ENCODE measurements around the gene SLC39A3. TPM values are rescaled to one million over a fixed set of nuclear protein-coding genes. Genes with fewer than 3 reads are reported as not detected.

The SLC39A3 gene
- total and polyA plus RNA-seq, 7 donors, result 16.9 to 70.1 (median 26.8) TPM

GRCh38 chr19:2731181-2731995 is 8.4 kb downstream of the SLC39A3 start:
- TF ChIP-seq, protein P1, sequence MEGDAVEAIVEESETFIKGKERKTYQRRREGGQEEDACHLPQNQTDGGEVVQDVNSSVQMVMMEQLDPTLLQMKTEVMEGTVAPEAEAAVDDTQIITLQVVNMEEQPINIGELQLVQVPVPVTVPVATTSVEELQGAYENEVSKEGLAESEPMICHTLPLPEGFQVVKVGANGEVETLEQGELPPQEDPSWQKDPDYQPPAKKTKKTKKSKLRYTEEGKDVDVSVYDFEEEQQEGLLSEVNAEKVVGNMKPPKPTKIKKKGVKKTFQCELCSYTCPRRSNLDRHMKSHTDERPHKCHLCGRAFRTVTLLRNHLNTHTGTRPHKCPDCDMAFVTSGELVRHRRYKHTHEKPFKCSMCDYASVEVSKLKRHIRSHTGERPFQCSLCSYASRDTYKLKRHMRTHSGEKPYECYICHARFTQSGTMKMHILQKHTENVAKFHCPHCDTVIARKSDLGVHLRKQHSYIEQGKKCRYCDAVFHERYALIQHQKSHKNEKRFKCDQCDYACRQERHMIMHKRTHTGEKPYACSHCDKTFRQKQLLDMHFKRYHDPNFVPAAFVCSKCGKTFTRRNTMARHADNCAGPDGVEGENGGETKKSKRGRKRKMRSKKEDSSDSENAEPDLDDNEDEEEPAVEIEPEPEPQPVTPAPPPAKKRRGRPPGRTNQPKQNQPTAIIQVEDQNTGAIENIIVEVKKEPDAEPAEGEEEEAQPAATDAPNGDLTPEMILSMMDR (IDR thresholded peaks at IDR 0.05), result no peak
- Histone ChIP-seq H3K36me3 (ENCODE audit: insufficient read depth in 1 of 2, low read depth in 1 of 2) (peaks cover 5 to 30% of the 10 kb centered on the region in 2 donors), H3K27ac (no peak overlapping the region), H3K4me1 (no peaks in the 10 kb centered on the region), H3K9me3 (no peaks in the 10 kb centered on the region), H3K27me3 (ENCODE audit: insufficient read depth in 3 of 3, low read length in 2 of 3) (peaks cover 0 to 7% (median 2%) of the 10 kb centered on the region in 3 donors), H3K4me3 (no peak overlapping the region)
- intact Hi-C loops (cut with DNase I), result loop anchor here in 1 of 2 donors (5.0 kb wide), 1 partner anchor 36 kb away; no protein-coding TSS in a partner anchor
- DNase-seq (no peak), ATAC-seq (no peak)
- WGBS, 3 donors, result 84 to 89% (median 86%) methylated on average over 33 to 41 of the region's 41 CpGs

DNA sequence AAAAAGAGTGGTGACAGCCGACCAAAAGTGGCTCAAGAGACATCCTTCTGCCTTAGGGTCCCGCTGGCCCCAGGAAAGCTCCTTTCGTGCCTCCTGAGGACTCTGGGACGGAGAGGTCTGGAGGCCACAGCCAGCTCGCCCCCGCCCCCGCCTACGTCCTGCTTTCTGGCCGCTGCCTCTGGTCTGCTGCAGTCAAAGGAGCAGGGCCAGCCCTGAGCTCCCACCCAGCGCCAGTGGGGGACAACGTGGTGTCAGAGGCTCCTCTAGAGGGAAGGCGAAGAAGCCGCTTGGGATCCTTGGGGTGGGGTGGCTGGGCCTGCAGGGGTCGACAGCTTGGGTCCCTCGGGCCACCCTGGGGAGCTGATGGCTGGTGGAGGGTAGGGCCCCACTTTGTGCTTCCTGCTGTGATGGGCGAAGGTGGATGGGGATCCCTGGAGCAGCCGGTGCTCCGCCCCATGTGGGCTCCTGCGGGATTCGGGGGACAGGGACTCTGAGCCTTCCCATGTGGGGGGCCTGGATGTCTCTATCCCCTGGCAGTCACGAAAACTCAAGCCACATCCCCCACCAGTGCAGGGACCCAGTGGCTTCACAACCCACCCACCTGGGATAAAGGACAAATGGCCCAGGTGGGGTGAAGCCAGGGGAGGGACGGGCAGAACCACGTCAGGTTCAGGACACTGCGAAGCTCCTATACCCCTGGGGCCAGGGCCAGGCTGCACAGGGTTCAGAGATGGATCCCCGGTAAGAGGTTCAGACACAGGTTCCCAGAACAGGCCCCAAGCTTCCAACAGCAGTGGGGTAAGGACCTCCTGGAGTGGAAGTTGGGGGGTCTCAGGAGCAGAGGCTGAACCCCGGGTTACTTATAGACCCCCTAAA is 9.6 kb downstream of the SLC39A3 start:
- TF ChIP-seq, protein P1 (IDR thresholded peaks at IDR 0.05), result no peak
- ATAC-seq (no peak), DNase-seq (no peak)
- 85 to 90% (median 85%) methylated on average over 26 of the region's 26 CpGs for WGBS, 3 donors
- intact Hi-C loops (cut with DNase I), result loop anchor here in 1 of 2 donors (5.0 kb wide), 1 partner anchor 37 kb away; no protein-coding TSS in a partner anchor
- no peaks in the 10 kb centered on the region for H3K4me1 ChIP-seq
- peaks cover 0 to 18% of the 10 kb centered on the region in 2 donors for H3K36me3 ChIP-seq (ENCODE audit: insufficient read depth in 1 of 2, low read depth in 1 of 2)
- no peak overlapping the region for H3K27ac ChIP-seq
- H3K9me3 ChIP-seq, result no peaks in the 10 kb centered on the region
- H3K4me3 ChIP-seq, result no peak overlapping the region
- H3K27me3 ChIP-seq (ENCODE audit: insufficient read depth in 3 of 3, low read length in 2 of 3), result peaks cover 0 to 19% (median 6%) of the 10 kb centered on the region in 3 donors

GRCh38 chr19:2728783-2729387 is 10.9 kb downstream of the SLC39A3 start:
- Histone ChIP-seq H3K4me3 (no peak overlapping the region), H3K36me3 (ENCODE audit: insufficient read depth in 1 of 2, low read depth in 1 of 2) (peaks cover 0 to 12% of the 10 kb centered on the region in 2 donors), H3K4me1 (no peaks in the 10 kb centered on the region), H3K9me3 (no peaks in the 10 kb centered on the region), H3K27ac (no peak overlapping the region), H3K27me3 (ENCODE audit: insufficient read depth in 3 of 3, low read length in 2 of 3) (peaks cover 0 to 26% (median 11%) of the 10 kb centered on the region in 3 donors)
- TF ChIP-seq, protein P1 (IDR thresholded peaks at IDR 0.05), result no peak
- ATAC-seq, result no peak
- DNase-seq, result no peak
- WGBS, 3 donors, result 74 to 77% (median 77%) methylated on average over 23 of the region's 23 CpGs
- intact Hi-C loops (cut with DNase I), result no loop called here

- 49 to 58% (median 52%) methylated on average over 16 of the region's 16 CpGs for WGBS, 3 donors
- Histone ChIP-seq H3K36me3 (ENCODE audit: insufficient read depth in 1 of 2, low read depth in 1 of 2) (peaks cover 0 to 7% of the 10 kb centered on the region in 2 donors), H3K27ac (no peak overlapping the region), H3K4me3 (no peak overlapping the region), H3K9me3 (no peaks in the 10 kb centered on the region), H3K4me1 (no peaks in the 10 kb centered on the region), H3K27me3 (ENCODE audit: insufficient read depth in 3 of 3, low read length in 2 of 3) (peaks cover 0 to 32% (median 12%) of the 10 kb centered on the region in 3 donors)
- TF ChIP-seq, protein P1 (IDR thresholded peaks at IDR 0.05), result no peak
- ATAC-seq, result no peak
- no peak for DNase-seq
- intact Hi-C loops (cut with DNase I), result no loop called here
Observed at GRCh38 chr19:2727640-2727944, 12.2 kb downstream of the SLC39A3 start.
